Activated CD4-positive, alpha-beta memory T cell treated with anti-CD3 and anti-CD28 coated beads, Interleukin-2, amount 10 ng/mL, durations not matched to agents 7 days and 5 days (primary cell): ENCODE data around the gene ANKRD17. TPM values are rescaled to one million over a fixed set of nuclear protein-coding genes. Genes with fewer than 3 reads are reported as not detected.
"Not testable (repeated sequence)": the region's sequence is repeated elsewhere in the genome, so short reads cannot be mapped to it uniquely, and the experiment has no call there.

ENCODE experiments used
- CTCF ChIA-PET: fragments of 350-600 bp; sonication (Branson Sonifier 250); formaldehyde crosslinking; loops from one replicate; lab custom pipeline; 2021; ENCODE audit warnings: antibody characterized with exemption, inconsistent platforms; lab: Charles Lee
- POLR2A ChIA-PET: fragments of 350-600 bp; sonication (Branson Sonifier 250); formaldehyde crosslinking; loops from one replicate; lab custom pipeline; 2021; ENCODE audit warnings: antibody characterized with exemption; lab: Charles Lee
- DNase-seq: peaks from one replicate; pipeline ENCODE4 v3.0.0-alpha.2; 2020
- H3K27ac Mint-ChIP-seq: one replicate; pipeline ENCODE4 v1.8.0; 2021; ENCODE audit warnings: mild to moderate bottlenecking, mixed read lengths
- H3K27me3 Mint-ChIP-seq: one replicate; pipeline ENCODE4 v1.8.0; 2021; ENCODE audit warnings: mixed read lengths
- H3K36me3 Mint-ChIP-seq: one replicate; pipeline ENCODE4 v1.8.0; 2021; ENCODE audit warnings: low read depth, mixed read lengths
- H3K4me1 Mint-ChIP-seq: one replicate; pipeline ENCODE4 v1.8.0; 2021; ENCODE audit warnings: mixed read lengths
- H3K4me3 Mint-ChIP-seq: one replicate; pipeline ENCODE4 v1.8.0; 2021; ENCODE audit warnings: mild to moderate bottlenecking, mixed read lengths
- H3K9me3 Mint-ChIP-seq: one replicate; pipeline ENCODE4 v1.8.0; 2021; ENCODE audit warnings: mixed read lengths
- total RNA-seq, 2 experiments: library from RNA; stranded (reverse); gene quantifications; one replicate each; pipeline ENCODE4 v1.2.3, GENCODE V29; 2021

ANKRD17 gene
- total RNA-seq, 2 experiments from 2014 or later: 45.8 to 46.6 TPM

GRCh38 chr4:73212982-73213730 lies 45.4 kb downstream of the ANKRD17 start:
- no peak for DNase-seq
- peaks cover 11% of the 10 kb centered on the region for H3K4me1 Mint-ChIP-seq
- no peaks in the 10 kb centered on the region for H3K27me3 Mint-ChIP-seq
- H3K9me3 Mint-ChIP-seq: no peaks in the 10 kb centered on the region
- peaks cover 28% of the 10 kb centered on the region for H3K36me3 Mint-ChIP-seq
- CTCF ChIA-PET: interaction anchor here (1.7 kb wide), 1 partner anchor 10 kb away, joined by 5 read pairs; no protein-coding TSS in a partner anchor
- no peak overlapping the region for H3K4me3 Mint-ChIP-seq
- H3K27ac Mint-ChIP-seq: no peak overlapping the region
- POLR2A ChIA-PET: no interaction called here

GRCh38 chr4:73211968-73212367 lies 46.6 kb downstream of the ANKRD17 start:
- peaks cover 4% of the 10 kb centered on the region for H3K9me3 Mint-ChIP-seq
- peaks cover 11% of the 10 kb centered on the region for H3K4me1 Mint-ChIP-seq
- POLR2A ChIA-PET: interaction anchor here (1.8 kb wide), 1 partner anchor 9 kb away, joined by 5 read pairs; no protein-coding TSS in a partner anchor
- no peak for DNase-seq
- H3K27ac Mint-ChIP-seq: no peak overlapping the region
- H3K27me3 Mint-ChIP-seq: no peaks in the 10 kb centered on the region
- peaks cover 27% of the 10 kb centered on the region for H3K36me3 Mint-ChIP-seq
- no peak overlapping the region for H3K4me3 Mint-ChIP-seq
- CTCF ChIA-PET: interaction anchor here (1.7 kb wide), 1 partner anchor 11 kb away, joined by 5 read pairs; no protein-coding TSS in a partner anchor

GRCh38 chr4:73208376-73208775 lies 50.2 kb downstream of the ANKRD17 start:
- ChIA-PET POLR2A (no interaction called here), CTCF (no interaction called here)
- Mint-ChIP-seq H3K27ac (no peak overlapping the region), H3K36me3 (peaks cover 42% of the 10 kb centered on the region), H3K27me3 (no peaks in the 10 kb centered on the region), H3K4me3 (no peak overlapping the region), H3K9me3 (peaks cover 7% of the 10 kb centered on the region), H3K4me1 (peaks cover 14% of the 10 kb centered on the region)
- no peak for DNase-seq

- POLR2A ChIA-PET: no interaction called here
- no peak overlapping the region for H3K4me3 Mint-ChIP-seq
These were observed 52.4 kb downstream of the ANKRD17 start for GRCh38 chr4:73206236-73206635.

GRCh38 chr4:73205482-73205881 lies 53.1 kb downstream of the ANKRD17 start:
- ChIA-PET CTCF (no interaction called here), POLR2A (no interaction called here)
- Mint-ChIP-seq H3K27ac (no peak overlapping the region), H3K4me3 (no peak overlapping the region), H3K9me3 (peaks cover 10% of the 10 kb centered on the region), H3K4me1 (peaks cover 13% of the 10 kb centered on the region), H3K36me3 (peaks cover 46% of the 10 kb centered on the region), H3K27me3 (no peaks in the 10 kb centered on the region)
- DNase-seq: no peak

More at GRCh38 chr4:73206236-73206635, 52.4 kb downstream of the ANKRD17 start:
- Mint-ChIP-seq H3K36me3 (peaks cover 50% of the 10 kb centered on the region), H3K4me1 (peaks cover 11% of the 10 kb centered on the region), H3K27ac (no peak overlapping the region), H3K27me3 (no peaks in the 10 kb centered on the region), H3K9me3 (peaks cover 10% of the 10 kb centered on the region)
- DNase-seq: no peak
- CTCF ChIA-PET: no interaction called here

- POLR2A ChIA-PET, H3K27ac Mint-ChIP-seq, H3K27me3 Mint-ChIP-seq, H3K4me3 Mint-ChIP-seq, DNase-seq, CTCF ChIA-PET: not testable (repeated sequence)
- H3K9me3 Mint-ChIP-seq: peaks cover 10% of the 10 kb centered on the region
- peaks cover 42% of the 10 kb centered on the region for H3K36me3 Mint-ChIP-seq
- H3K4me1 Mint-ChIP-seq: peaks cover 13% of the 10 kb centered on the region
These were observed 54.6 kb downstream of the ANKRD17 start for GRCh38 chr4:73203976-73204375.

GRCh38 chr4:73197220-73197619 lies 61.4 kb downstream of the ANKRD17 start:
- no peak for DNase-seq
- peaks cover 8% of the 10 kb centered on the region for H3K4me1 Mint-ChIP-seq
- H3K9me3 Mint-ChIP-seq: no peaks in the 10 kb centered on the region
- no peaks in the 10 kb centered on the region for H3K27me3 Mint-ChIP-seq
- H3K36me3 Mint-ChIP-seq: peaks cover 10% of the 10 kb centered on the region
- H3K4me3 Mint-ChIP-seq: no peak overlapping the region
- ChIA-PET POLR2A (no interaction called here), CTCF (no interaction called here)
- H3K27ac Mint-ChIP-seq: no peak overlapping the region

- Mint-ChIP-seq H3K9me3 (no peaks in the 10 kb centered on the region), H3K27me3 (no peaks in the 10 kb centered on the region), H3K27ac (no peak overlapping the region), H3K4me3 (no peak overlapping the region), H3K4me1 (peaks cover 9% of the 10 kb centered on the region), H3K36me3 (peaks cover 22% of the 10 kb centered on the region)
- no peak for DNase-seq
- ChIA-PET POLR2A (no interaction called here), CTCF (no interaction called here)
These were observed 64.5 kb downstream of the ANKRD17 start for GRCh38 chr4:73194064-73194463.

- POLR2A ChIA-PET: no interaction called here
- CTCF ChIA-PET: no interaction called here
- DNase-seq: no peak
- Mint-ChIP-seq H3K4me3 (no peak overlapping the region), H3K27me3 (no peaks in the 10 kb centered on the region), H3K27ac (no peak overlapping the region), H3K36me3 (peaks cover 22% of the 10 kb centered on the region), H3K9me3 (no peaks in the 10 kb centered on the region), H3K4me1 (peaks cover 10% of the 10 kb centered on the region)
These were observed 64.9 kb downstream of the ANKRD17 start for GRCh38 chr4:73193659-73194058.

GRCh38 chr4:73193155-73193554 lies 65.4 kb downstream of the ANKRD17 start:
- no peak overlapping the region for H3K4me3 Mint-ChIP-seq
- peaks cover 21% of the 10 kb centered on the region for H3K36me3 Mint-ChIP-seq
- H3K4me1 Mint-ChIP-seq: peaks cover 10% of the 10 kb centered on the region
- H3K9me3 Mint-ChIP-seq: no peaks in the 10 kb centered on the region
- H3K27me3 Mint-ChIP-seq: no peaks in the 10 kb centered on the region
- CTCF ChIA-PET: no interaction called here
- DNase-seq: no peak
- POLR2A ChIA-PET: no interaction called here
- no peak overlapping the region for H3K27ac Mint-ChIP-seq

GRCh38 chr4:73189274-73189810 lies 69.3 kb downstream of the ANKRD17 start:
- CTCF ChIA-PET: no interaction called here
- H3K9me3 Mint-ChIP-seq: no peaks in the 10 kb centered on the region
- no peaks in the 10 kb centered on the region for H3K27me3 Mint-ChIP-seq
- peaks cover 27% of the 10 kb centered on the region for H3K36me3 Mint-ChIP-seq
- H3K4me3 Mint-ChIP-seq: no peak overlapping the region
- peaks cover 10% of the 10 kb centered on the region for H3K4me1 Mint-ChIP-seq
- POLR2A ChIA-PET: no interaction called here
- no peak overlapping the region for H3K27ac Mint-ChIP-seq
- no peak for DNase-seq

GRCh38 chr4:73187325-73187724 lies 71.3 kb downstream of the ANKRD17 start:
- Mint-ChIP-seq H3K27me3 (no peaks in the 10 kb centered on the region), H3K9me3 (no peaks in the 10 kb centered on the region), H3K36me3 (peaks cover 27% of the 10 kb centered on the region), H3K4me1 (peaks cover 8% of the 10 kb centered on the region), H3K4me3 (no peak overlapping the region), H3K27ac (no peak overlapping the region)
- CTCF ChIA-PET: no interaction called here
- POLR2A ChIA-PET: no interaction called here
- DNase-seq: no peak

GRCh38 chr4:73185903-73186302 lies 72.7 kb downstream of the ANKRD17 start:
- ChIA-PET CTCF (no interaction called here), POLR2A (no interaction called here)
- Mint-ChIP-seq H3K36me3 (peaks cover 26% of the 10 kb centered on the region), H3K27ac (no peak overlapping the region), H3K4me3 (no peak overlapping the region), H3K9me3 (no peaks in the 10 kb centered on the region), H3K27me3 (no peaks in the 10 kb centered on the region), H3K4me1 (peaks cover 7% of the 10 kb centered on the region)
- no peak for DNase-seq
